Left ventricle myocardium inferior (tissue), 1 donor: ENCODE measurements around the gene MEF2D. TPM values are rescaled to one million over a fixed set of nuclear protein-coding genes. Genes with fewer than 3 reads are reported as not detected.

Source experiments
- DNase-seq: peaks from one replicate; pipeline ENCODE4 v3.0.0-alpha.2; 2020
- H3K27ac ChIP-seq: fragments of 200-600 bp; replicated peaks from 2 replicates; pipeline ENCODE4 v1.8.0; 2021
- H3K27me3 ChIP-seq: fragments of 200-600 bp; 2 replicates; pipeline ENCODE4 v1.8.0; 2021; ENCODE audit warnings: low read depth
- H3K36me3 ChIP-seq: fragments of 200-600 bp; 2 replicates; pipeline ENCODE4 v1.8.0; 2021
- H3K4me1 ChIP-seq: fragments of 200-600 bp; 2 replicates; pipeline ENCODE4 v1.8.0; 2021
- H3K4me3 ChIP-seq: fragments of 200-600 bp; 2 replicates; pipeline ENCODE4 v1.8.0; 2021; ENCODE audit warnings: mild to moderate bottlenecking, moderate library complexity
- H3K9me3 ChIP-seq: fragments of 200-600 bp; replicated peaks from 2 replicates; pipeline ENCODE4 v1.8.0; 2021
- intact Hi-C: fragments of 100-400 bp; cut with micrococcal nuclease; formaldehyde crosslinking; loops from one replicate; pipeline ENCODE4 v1.11.0; 2022
- total RNA-seq: library from RNA; stranded (reverse); fragmentation: NEBNext Ultra II Directional; extraction: Animal tissue kit (Norgen Biotek cat#: 25700); gene quantifications from one replicate; pipeline ENCODE4 v1.2.1, GENCODE V29; 2021
- TF ChIP-seq, protein P1 (sequence below): fragments of 200-600 bp; IDR thresholded peaks from 2 replicates; pipeline ENCODE4 v1.8.0; 2021; ENCODE audit warnings: antibody characterized with exemption, mild to moderate bottlenecking, borderline replicate concordance
- donor health status: DM: no; HTN: yes; CAD: no; lungs with severe emphysema.

The MEF2D gene
- total RNA-seq, 1 donor from 2014 or later, result 96.8 TPM

DNA sequence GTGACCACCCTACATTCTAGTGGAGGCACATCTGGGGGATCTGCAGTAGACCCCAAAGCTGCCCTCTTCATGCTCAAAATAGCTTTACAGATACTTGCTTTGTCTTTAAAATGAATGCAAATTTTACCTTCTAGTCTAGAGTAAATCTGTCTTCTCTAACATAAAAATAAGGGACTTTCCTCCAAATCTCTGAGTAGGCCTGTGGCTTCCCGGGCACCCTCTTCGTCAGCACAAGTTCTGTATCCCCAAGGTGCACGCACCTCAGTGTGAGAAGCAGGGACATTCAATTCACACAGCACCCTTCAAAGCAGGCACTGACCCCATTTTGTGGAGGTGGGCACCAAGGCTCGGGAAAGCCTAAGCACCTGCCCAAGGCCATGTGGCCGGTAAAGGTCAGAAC, 19.0 kb downstream of the MEF2D start:
- DNase-seq, result no peak
- Histone ChIP-seq H3K9me3 (no peaks in the 10 kb centered on the region), H3K4me3 (no peak overlapping the region), H3K27me3 (no peaks in the 10 kb centered on the region), H3K4me1 (peaks cover 100% of the 10 kb centered on the region), H3K36me3 (peaks cover 67% of the 10 kb centered on the region), H3K27ac (peak overlapping the region; percentile 75)
- TF ChIP-seq, protein P1, sequence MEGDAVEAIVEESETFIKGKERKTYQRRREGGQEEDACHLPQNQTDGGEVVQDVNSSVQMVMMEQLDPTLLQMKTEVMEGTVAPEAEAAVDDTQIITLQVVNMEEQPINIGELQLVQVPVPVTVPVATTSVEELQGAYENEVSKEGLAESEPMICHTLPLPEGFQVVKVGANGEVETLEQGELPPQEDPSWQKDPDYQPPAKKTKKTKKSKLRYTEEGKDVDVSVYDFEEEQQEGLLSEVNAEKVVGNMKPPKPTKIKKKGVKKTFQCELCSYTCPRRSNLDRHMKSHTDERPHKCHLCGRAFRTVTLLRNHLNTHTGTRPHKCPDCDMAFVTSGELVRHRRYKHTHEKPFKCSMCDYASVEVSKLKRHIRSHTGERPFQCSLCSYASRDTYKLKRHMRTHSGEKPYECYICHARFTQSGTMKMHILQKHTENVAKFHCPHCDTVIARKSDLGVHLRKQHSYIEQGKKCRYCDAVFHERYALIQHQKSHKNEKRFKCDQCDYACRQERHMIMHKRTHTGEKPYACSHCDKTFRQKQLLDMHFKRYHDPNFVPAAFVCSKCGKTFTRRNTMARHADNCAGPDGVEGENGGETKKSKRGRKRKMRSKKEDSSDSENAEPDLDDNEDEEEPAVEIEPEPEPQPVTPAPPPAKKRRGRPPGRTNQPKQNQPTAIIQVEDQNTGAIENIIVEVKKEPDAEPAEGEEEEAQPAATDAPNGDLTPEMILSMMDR, result no peak
- intact Hi-C loops, result loop anchor here (2.0 kb wide), 1 partner anchor 17 kb away; no protein-coding TSS in a partner anchor

DNA sequence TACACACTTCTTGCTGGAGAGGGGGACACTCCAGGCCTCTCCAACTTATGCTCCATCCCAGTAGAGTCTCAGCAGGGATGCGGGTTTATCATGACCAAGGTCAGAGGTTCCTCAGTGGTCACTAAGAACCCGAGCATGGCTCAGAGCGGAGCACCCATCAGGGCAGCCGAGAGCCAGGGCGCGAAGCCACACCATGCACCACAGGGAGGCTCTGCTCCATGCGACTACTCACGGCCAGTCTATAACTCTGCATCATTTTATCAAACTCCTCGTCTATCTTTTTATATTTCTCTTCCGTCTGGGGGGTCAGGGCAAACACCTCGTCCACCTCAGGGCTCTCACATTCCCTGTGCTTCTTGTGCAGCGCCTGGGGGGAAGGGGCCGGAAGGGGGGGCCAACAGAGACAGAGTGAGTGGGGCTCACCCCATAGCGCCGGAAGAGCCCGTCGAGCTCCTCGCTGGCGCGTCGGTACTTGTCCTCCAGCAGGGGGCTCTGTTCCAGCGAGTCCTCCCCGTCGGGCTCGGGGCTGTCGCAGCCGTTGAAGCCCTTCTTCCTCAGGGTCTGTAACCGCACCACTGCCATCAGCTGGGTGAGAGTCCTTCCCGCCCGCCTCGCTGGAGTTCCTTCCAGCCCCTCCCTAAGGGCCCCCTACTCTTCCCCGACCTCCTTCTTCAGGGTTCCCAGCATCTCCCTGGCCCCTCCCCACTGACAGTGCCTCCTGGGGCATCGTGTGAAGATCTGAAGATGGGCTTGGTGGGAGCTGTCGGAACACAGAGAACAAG, 20.0 kb downstream of the MEF2D start:
- Histone ChIP-seq H3K27me3 (no peaks in the 10 kb centered on the region), H3K36me3 (peaks cover 76% of the 10 kb centered on the region), H3K4me3 (peak overlapping the region; percentile 2), H3K4me1 (peaks cover 100% of the 10 kb centered on the region), H3K27ac (peak overlapping the region; percentile 75), H3K9me3 (no peaks in the 10 kb centered on the region)
- TF ChIP-seq, protein P1, result peak; percentile 78
- peak; percentile 57 for DNase-seq
- intact Hi-C loops, result loop anchor here (2.0 kb wide), 1 partner anchor 18 kb away; no protein-coding TSS in a partner anchor

DNA sequence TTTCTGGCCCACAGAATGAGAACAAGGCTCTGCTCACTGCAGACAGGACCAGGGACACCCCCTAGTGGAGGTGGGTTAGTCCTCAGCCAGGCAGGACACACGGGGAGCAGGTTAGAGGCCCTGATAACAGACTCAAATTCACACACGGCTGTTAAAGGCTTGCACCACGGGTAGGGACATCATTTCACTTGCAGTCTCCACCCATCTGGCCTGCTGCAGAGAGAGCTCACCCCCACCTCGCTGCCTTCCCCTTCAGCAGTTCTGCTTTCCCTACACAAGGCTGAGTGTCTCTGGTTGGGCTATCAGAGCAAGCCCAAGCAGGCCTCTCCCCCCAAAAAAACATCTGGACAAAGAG, 20.6 kb downstream of the MEF2D start:
- peaks cover 100% of the 10 kb centered on the region for H3K4me1 ChIP-seq
- H3K27ac ChIP-seq, result peak overlapping the region; percentile 75
- no peaks in the 10 kb centered on the region for H3K9me3 ChIP-seq
- TF ChIP-seq, protein P1, result peak; percentile 40
- no peak overlapping the region for H3K4me3 ChIP-seq
- no peak for DNase-seq
- no peaks in the 10 kb centered on the region for H3K27me3 ChIP-seq
- peaks cover 82% of the 10 kb centered on the region for H3K36me3 ChIP-seq
- intact Hi-C loops, result loop anchor here (2.0 kb wide), 1 partner anchor 19 kb away; no protein-coding TSS in a partner anchor

DNA sequence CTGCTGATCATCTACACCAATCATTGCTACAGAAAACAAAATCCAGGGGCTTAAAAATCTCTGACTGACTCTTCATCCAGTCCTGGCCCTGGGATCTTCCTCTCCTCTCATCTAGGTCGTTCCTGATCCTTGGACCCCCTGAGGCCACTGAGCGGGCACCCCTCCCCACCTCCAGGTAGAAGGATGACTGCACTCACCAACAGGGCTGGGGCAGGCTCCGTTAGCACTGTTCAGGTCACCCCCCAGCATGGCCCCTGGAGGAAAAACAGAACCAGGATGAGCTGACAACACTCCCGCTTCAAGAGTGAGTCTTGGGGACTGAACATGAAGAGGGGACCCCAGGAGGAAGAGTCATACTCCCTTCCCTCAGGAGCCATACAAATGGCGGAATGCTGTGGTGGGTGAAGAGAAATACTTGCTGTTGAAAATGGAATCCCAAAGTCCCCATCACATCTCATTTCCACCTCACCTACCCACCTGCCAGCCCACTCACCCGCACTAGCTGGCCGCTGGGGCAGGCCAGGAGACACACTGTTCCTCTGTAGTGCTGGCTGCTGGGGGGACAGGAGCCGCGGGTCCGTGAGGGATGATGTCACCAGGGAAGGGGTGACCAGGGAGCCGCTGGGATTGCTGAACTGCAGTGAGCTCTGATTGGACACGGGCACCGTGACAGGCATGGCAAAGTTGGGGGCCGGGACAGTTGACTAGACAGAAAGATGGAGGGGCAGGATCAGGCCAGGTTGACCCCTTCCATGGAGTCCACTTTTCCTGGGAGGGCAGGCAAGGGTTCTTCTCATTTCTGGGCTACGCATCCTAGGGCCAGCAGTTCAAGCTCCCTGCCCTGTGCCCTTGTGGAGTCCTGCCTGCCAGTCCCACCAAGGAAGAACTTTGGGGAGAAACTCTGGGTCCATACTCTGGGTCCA, 21.2 kb downstream of the MEF2D start:
- Histone ChIP-seq H3K4me1 (peaks cover 100% of the 10 kb centered on the region), H3K27me3 (no peaks in the 10 kb centered on the region), H3K27ac (peak overlapping the region; percentile 75), H3K4me3 (no peak overlapping the region), H3K9me3 (no peaks in the 10 kb centered on the region), H3K36me3 (peaks cover 88% of the 10 kb centered on the region)
- no peak for DNase-seq
- intact Hi-C loops, result loop anchor here (2.0 kb wide), 1 partner anchor 19 kb away; no protein-coding TSS in a partner anchor
- TF ChIP-seq, protein P1, result no peak

DNA sequence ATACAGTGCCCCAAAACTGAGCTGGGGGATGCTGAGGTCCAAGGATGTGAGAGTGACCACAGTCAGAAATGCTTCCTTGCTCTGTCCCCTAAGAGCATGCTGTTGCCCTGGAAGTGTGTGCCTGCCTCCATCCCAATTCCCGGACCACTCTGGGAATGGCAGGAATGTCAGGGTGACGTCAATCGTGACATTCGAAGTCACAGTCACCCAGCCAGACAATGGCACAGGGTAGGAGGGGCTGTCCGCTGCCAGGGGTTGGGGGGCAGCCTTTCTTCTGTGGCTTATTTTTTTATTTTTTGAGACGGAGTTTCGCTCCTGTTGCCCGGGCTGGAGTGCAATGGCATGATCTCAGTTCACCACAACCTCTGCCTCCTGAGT, 22.3 kb downstream of the MEF2D start:
- no peaks in the 10 kb centered on the region for H3K9me3 ChIP-seq
- TF ChIP-seq, protein P1, result no peak
- DNase-seq, result no peak

More for the DNA sequence above, 22.3 kb downstream of the MEF2D start:
- H3K36me3 ChIP-seq, result peaks cover 100% of the 10 kb centered on the region
- H3K4me3 ChIP-seq, result no peak overlapping the region
- H3K4me1 ChIP-seq, result peaks cover 100% of the 10 kb centered on the region
- H3K27me3 ChIP-seq, result no peaks in the 10 kb centered on the region
- intact Hi-C loops, result no loop called here
- peak overlapping the region; percentile 75 for H3K27ac ChIP-seq
